GM12878 (cell line): ENCODE measurements around the gene N4BP2L2. TPM values are rescaled to one million over a fixed set of nuclear protein-coding genes. Genes with fewer than 3 reads are reported as not detected.

Experiments
- ATAC-seq: fragments of 200-7000 bp; cut with Tn5 transposase; 3 replicates; pipeline ENCODE4 v1.9.1; 2020; ENCODE audit warnings: mild to moderate bottlenecking, moderate library complexity
- BruUV-seq: library from RNA; stranded (reverse); fragments of 400-500 nt; replicated peaks from 2 replicates; lab custom pipeline; 2021; lab: Mats Ljungman, UMichigan
- CTCF ChIA-PET: fragments of 300-600 bp; sonication (Branson Sonifier 250); formaldehyde crosslinking; extraction: SDS; loops from one replicate; lab custom pipeline; 2021; ENCODE audit warnings: inconsistent platforms; lab: Yijun Ruan, JAX
- POLR2A ChIA-PET: fragments of 350-600 bp; formaldehyde crosslinking; extraction: SDS; loops from one replicate; lab custom pipeline; 2021; ENCODE audit warnings: inconsistent platforms; lab: Charles Lee
- RAD21 ChIA-PET: fragments of 300-600 bp; sonication (Branson Sonifier 250); formaldehyde crosslinking; loops from one replicate; lab custom pipeline; 2023; ENCODE audit warnings: antibody characterized with exemption; ENCODE audit not compliant: unreplicated experiment; lab: Charles Lee
- SMC1A ChIA-PET: fragments of 300-600 bp; sonication (Branson Sonifier 250); formaldehyde crosslinking; loops from one replicate; lab custom pipeline; 2023; ENCODE audit not compliant: unreplicated experiment, uncharacterized antibody; lab: Charles Lee
- DNase-seq: peaks from one replicate; pipeline ENCODE4 v3.0.0-alpha.2; 2011; ENCODE audit warnings: low read depth, low spot score
- FAIRE-seq: peaks from 3 replicates; lab custom pipeline; 2011; peaks lifted over from hg19 to GRCh38; lab: Jason Lieb, UNC
- H2AFZ ChIP-seq: 2 replicates; pipeline ENCODE4 v1.6.0; 2011; ENCODE audit warnings: low read depth, low read length, control low read depth; ENCODE audit not compliant: control insufficient read depth
- H3K27ac ChIP-seq: 2 replicates; pipeline ENCODE4 v1.5.1; 2011; ENCODE audit warnings: control low read depth; ENCODE audit not compliant: control insufficient read depth, insufficient read depth
- H3K27me3 ChIP-seq, 2 experiments: replicated peaks in 1 of 2; 2 replicates each; pipeline versions ENCODE4 v1.6.0 to v1.6.1; 2011; ENCODE audit warnings: low read length in 1 of 2; ENCODE audit not compliant: control insufficient read depth in 2 of 2, insufficient read depth in 2 of 2
- H3K36me3 ChIP-seq, 2 experiments: 2 replicates each; pipeline ENCODE4 v1.5.1; 2011; ENCODE audit warnings: low read length in 1 of 2; ENCODE audit not compliant: control insufficient read depth in 2 of 2, insufficient read depth in 2 of 2
- H3K4me1 ChIP-seq: 2 replicates; pipeline ENCODE4 v1.6.1; 2011; ENCODE audit warnings: mild to moderate bottlenecking, low read length, moderate library complexity, mixed read lengths; ENCODE audit not compliant: control insufficient read depth, insufficient read depth
- H3K4me2 ChIP-seq: 2 replicates; pipeline ENCODE4 v1.6.0; 2011; ENCODE audit warnings: control low read depth; ENCODE audit not compliant: control insufficient read depth, insufficient read depth
- H3K4me3 ChIP-seq: fragments of 200-600 bp; sonication (generic); 2 replicates; pipeline ENCODE4 v1.5.1; 2016
- H3K79me2 ChIP-seq: 2 replicates; pipeline ENCODE4 v1.6.0; 2011; ENCODE audit warnings: low read length; ENCODE audit not compliant: control insufficient read depth, insufficient read depth
- H3K9ac ChIP-seq: 2 replicates; pipeline ENCODE4 v1.8.0; 2011; ENCODE audit warnings: low read length, control low read depth, mixed read lengths; ENCODE audit not compliant: control insufficient read depth, insufficient read depth
- H3K9me3 ChIP-seq: replicated peaks from 3 replicates; pipeline ENCODE4 v1.5.1; 2011; ENCODE audit warnings: mild to moderate bottlenecking, low read length; ENCODE audit not compliant: control insufficient read depth, insufficient read depth
- H4K20me1 ChIP-seq: 2 replicates; pipeline ENCODE4 v1.6.0; 2011; ENCODE audit not compliant: control insufficient read depth, insufficient read depth
- ATF2 ChIP-seq: IDR thresholded peaks from 2 replicates; pipeline ENCODE4 v1.6.1; 2012; ENCODE audit warnings: low read length, inconsistent platforms
- JUNB ChIP-seq: IDR thresholded peaks from 2 replicates; pipeline ENCODE4 v1.6.1; 2016; ENCODE audit warnings: antibody characterized with exemption, mild to moderate bottlenecking
- NRF1 ChIP-seq: conservative IDR thresholded peaks from 2 replicates; pipeline ENCODE4 v1.6.1; 2011; ENCODE audit warnings: mild to moderate bottlenecking, low read depth, low read length, improper control_type of control experiment
- RUNX3 ChIP-seq: IDR thresholded peaks from 2 replicates; pipeline ENCODE4 v1.6.1; 2012; ENCODE audit warnings: low read length, inconsistent platforms
- SIN3A ChIP-seq: IDR thresholded peaks from 2 replicates; pipeline ENCODE4 v1.6.1; 2012; ENCODE audit warnings: low read depth, low read length, improper control_type of control experiment
- SRF ChIP-seq, 2 experiments: IDR thresholded peaks; 2 replicates each; pipeline ENCODE4 v1.6.1; 2011; ENCODE audit warnings: low read depth in 2 of 2, low read length in 2 of 2, mild to moderate bottlenecking in 1 of 2, moderate library complexity in 1 of 2
- in situ Hi-C: fragments of 300-500 bp; cut with MboI; formaldehyde crosslinking; loops from 9 replicates; pipeline ENCODE4 v1.14.3; 2018; ENCODE audit warnings: mixed read lengths
- intact Hi-C: fragments of 100-400 bp; cut with micrococcal nuclease; formaldehyde crosslinking; loops from one replicate; pipeline ENCODE4 v1.14.2; 2022; ENCODE audit not compliant: unreplicated experiment
- polyA plus RNA-seq, 11 experiments: library from polyadenylated mRNA; depleted of rRNA in 4 of 11; unstranded in 6 of 11; stranded (reverse) in 5 of 11; fragments of >200 nt; fragmentation: Nextera tagmentation in 4 of 11; fragmentation: Illumina TruSeq in 1 of 11; extraction: Ambion mirVana in 4 of 11; extraction: Trizol in 1 of 11; gene quantifications; 1 replicate in 1 of 11; 2 replicates in 10 of 11; pipeline versions ENCODE4 v1.2.1 to v1.2.3, GENCODE V29; 2011 to 2016; ENCODE audit warnings: inconsistent platforms in 2 of 11, missing spikeins in 2 of 11, low read depth in 1 of 11
- total RNA-seq, 4 experiments: library from RNA; depleted of rRNA in 3 of 4; stranded (reverse); fragments of >200 nt in 3 of 4; fragmentation: Illumina TruSeq in 1 of 4; extraction: Trizol in 1 of 4; gene quantifications; 2 replicates each; pipeline versions ENCODE4 v1.2.1 to v1.2.3, GENCODE V29; 2013 to 2021

The N4BP2L2 gene
- total and polyA plus RNA-seq, 10 of the 15 experiments (the other 5 are each of a cell fraction or from before 2014, with no cell fraction given) = 41.7 to 87.1 (median 61.2) TPM

- TF ChIP-seq ATF2 (peak; percentile 27; the same call in 1 of the 2 replicates), RUNX3 (peak; percentile 67), SIN3A (no peak), JUNB (peak; percentile 22; the same call in 1 of the 2 replicates)
- TF ChIP-seq, all 136 proteins: peak for 3
Observed at GRCh38 chr13:32390048-32390447, 148.5 kb downstream of the N4BP2L2 start (continued).

- ATAC-seq = no peak
- no peaks in the 10 kb centered on the region for H3K9me3 ChIP-seq
- no peak for DNase-seq
- H3K4me2 ChIP-seq = no peak overlapping the region
- no peaks in the 10 kb centered on the region for H4K20me1 ChIP-seq
- no peaks in the 10 kb centered on the region; the same call in 1 of the 2 replicates for H3K4me1 ChIP-seq
- POLR2A ChIA-PET = no interaction called here
- H3K36me3 ChIP-seq = peaks cover 3 to 11% of the 10 kb centered on the region in 2 experiments
- in situ Hi-C loops = no loop called here
- H3K27ac ChIP-seq = no peak overlapping the region
- SMC1A ChIA-PET = interaction anchor here (1.1 to 1.7 kb wide), 5 partner anchors 12 to 196 kb away, joined by 3 to 7 read pairs (median 5); partner anchors contain the start of gene N4BP2L1
- H3K4me3 ChIP-seq = no peak overlapping the region
- no peak for FAIRE-seq
- H3K9ac ChIP-seq = no peak overlapping the region
- CTCF ChIA-PET = interaction anchor here (0.9 kb wide), 1 partner anchor 43 kb away, joined by 3 read pairs; the partner anchor contains the start of gene N4BP2L1
- intact Hi-C loops = no loop called here
- no TSS peak for BruUV-seq
- no peaks in the 10 kb centered on the region for H3K27me3 ChIP-seq
- H2AFZ ChIP-seq = no peak overlapping the region
- RAD21 ChIA-PET = interaction anchor here (1.2 kb wide), 1 partner anchor 58 kb away, joined by 5 read pairs; no protein-coding TSS in a partner anchor
- no peaks in the 10 kb centered on the region for H3K79me2 ChIP-seq
- TF ChIP-seq SRF (IDR thresholded peaks at IDR 0.05; ENCODE audit: low read depth in 2 of 2, low read length in 2 of 2) (0 out of 4 replicates have a peak, but pooled peaks of 1 of the 2 experiments have one; percentile 37), NRF1 (no peak)
Observed at GRCh38 chr13:32385410-32385809, 153.2 kb downstream of the N4BP2L2 start.
